ENCODE results near the gene MAD1L1.

GRCh38 chr7:2166625-2167280 lies 66.0 kb downstream of the MAD1L1 start:
- TF ChIP-seq CTCF (IDR thresholded peaks at IDR 0.05; ENCODE audit: insufficient read depth, low read depth, low read length) (no peak), EZH2 (IDR thresholded peaks at IDR 0.05; ENCODE audit: insufficient read depth, low read length) (no peak)
